Type B pancreatic cell (in vitro differentiated cells): ENCODE measurements around the gene CHMP5. TPM values are rescaled to one million over a fixed set of nuclear protein-coding genes. Genes with fewer than 3 reads are reported as not detected.

Source experiments
- DNase-seq: peaks from one replicate; pipeline ENCODE4 v3.0.0; 2021; ENCODE audit warnings: mixed read lengths; ENCODE audit not compliant: unreplicated experiment; ENCODE audit errors: extremely low spot score
- H3K27ac Mint-ChIP-seq: 2 replicates; pipeline ENCODE4 v1.8.0; 2021; ENCODE audit warnings: mild to moderate bottlenecking, mixed read lengths
- H3K27me3 Mint-ChIP-seq: 2 replicates; pipeline ENCODE4 v1.8.0; 2021; ENCODE audit warnings: mixed read lengths
- H3K36me3 Mint-ChIP-seq: 2 replicates; pipeline ENCODE4 v1.8.0; 2021; ENCODE audit warnings: mixed read lengths
- H3K4me1 Mint-ChIP-seq: one replicate; pipeline ENCODE4 v1.8.0; 2021; ENCODE audit warnings: mixed read lengths; ENCODE audit not compliant: unreplicated experiment
- H3K4me3 Mint-ChIP-seq: 2 replicates; pipeline ENCODE4 v1.8.0; 2021; ENCODE audit warnings: mild to moderate bottlenecking, mixed read lengths
- H3K9me3 Mint-ChIP-seq: 2 replicates; pipeline ENCODE4 v1.8.0; 2021; ENCODE audit warnings: mixed read lengths
- CTCF ChIP-seq: fragments of 200-600 bp; sonication (generic); conservative IDR thresholded peaks from 2 replicates; pipeline ENCODE4 v1.5.0; 2021; ENCODE audit warnings: antibody characterized with exemption, mild to moderate bottlenecking
- total RNA-seq: library from RNA; stranded (reverse); gene quantifications from 2 replicates; pipeline ENCODE4 v1.2.1, GENCODE V29; 2021; ENCODE audit warnings: low replicate concordance

Gene CHMP5
- total RNA-seq, 1 donor from 2014 or later: 51.4 TPM

DNA sequence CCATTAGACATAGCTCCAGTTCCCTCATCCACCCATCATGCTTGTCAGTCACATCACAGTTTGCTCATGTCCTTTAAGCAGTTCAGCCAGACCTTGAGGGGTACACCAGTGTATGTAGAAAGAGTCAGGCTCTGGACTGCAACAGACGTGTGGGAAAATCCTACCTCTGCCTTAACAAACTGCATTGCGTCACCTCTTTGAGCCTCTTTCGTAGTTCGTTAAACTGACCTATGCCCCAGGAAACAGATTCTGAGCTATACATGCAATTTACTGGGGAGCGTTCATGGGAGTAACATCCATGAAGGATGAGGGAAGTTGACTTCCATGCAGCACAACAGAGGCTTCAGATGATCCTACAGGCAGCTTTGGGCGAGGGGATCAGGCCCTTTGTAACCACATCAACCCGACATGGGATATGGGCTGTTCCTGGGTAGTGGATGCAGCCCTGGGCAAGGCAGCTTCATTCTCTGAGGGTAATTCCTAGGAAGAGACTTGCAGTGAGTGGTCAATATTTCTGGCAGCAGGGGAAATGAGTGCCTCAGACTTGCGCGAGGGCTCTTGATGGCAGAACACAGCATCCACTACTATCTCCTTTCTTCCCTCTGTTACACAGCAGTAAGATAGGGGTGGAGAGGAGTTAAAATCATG lies 20.6 kb upstream of the CHMP5 start:
- Mint-ChIP-seq H3K36me3 (peaks cover 8% of the 10 kb centered on the region), H3K4me1 (peaks cover 6% of the 10 kb centered on the region), H3K27ac (no peak overlapping the region), H3K27me3 (peaks cover 10% of the 10 kb centered on the region), H3K4me3 (no peak overlapping the region), H3K9me3 (no peaks in the 10 kb centered on the region)
- no peak for TF ChIP-seq CTCF
- no peak for DNase-seq

- H3K27ac Mint-ChIP-seq: no peak overlapping the region
- H3K9me3 Mint-ChIP-seq: no peaks in the 10 kb centered on the region
- H3K36me3 Mint-ChIP-seq: peaks cover 8% of the 10 kb centered on the region
- H3K4me1 Mint-ChIP-seq: no peaks in the 10 kb centered on the region
- no peak for TF ChIP-seq CTCF
- H3K4me3 Mint-ChIP-seq: no peak overlapping the region
- H3K27me3 Mint-ChIP-seq: peaks cover 10% of the 10 kb centered on the region
- DNase-seq: no peak
Observed at GRCh38 chr9:33245341-33245740, 19.5 kb upstream of the CHMP5 start.

DNA sequence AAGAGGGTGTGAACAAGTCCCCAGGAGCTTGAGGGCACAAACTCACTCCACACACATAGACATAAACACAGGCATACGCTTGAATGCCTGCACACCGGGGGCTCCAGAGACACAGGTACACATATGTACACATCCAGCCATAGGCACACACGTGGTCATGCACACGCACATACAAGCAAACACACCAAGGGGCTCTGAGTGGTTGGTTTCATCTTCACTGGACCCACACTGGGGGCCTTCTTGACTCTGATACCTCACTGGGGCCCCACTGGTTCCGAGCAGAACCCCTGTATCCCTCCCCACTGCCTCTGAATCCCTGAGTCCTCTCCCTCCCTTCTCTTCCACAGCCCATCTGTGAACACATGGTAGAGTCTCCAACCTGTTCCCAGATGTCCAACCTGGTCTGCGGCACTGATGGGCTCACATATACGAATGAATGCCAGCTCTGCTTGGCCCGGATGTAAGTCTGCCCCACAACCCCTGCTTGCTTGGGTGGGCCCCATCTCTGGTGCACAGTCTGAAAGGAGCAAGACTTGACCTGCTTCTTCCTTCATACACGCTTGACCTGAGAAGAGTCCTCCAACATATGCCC lies 18.5 kb upstream of the CHMP5 start:
- no peak for TF ChIP-seq CTCF
- Mint-ChIP-seq H3K9me3 (no peaks in the 10 kb centered on the region), H3K36me3 (peaks cover 8% of the 10 kb centered on the region), H3K4me1 (no peaks in the 10 kb centered on the region), H3K4me3 (no peak overlapping the region), H3K27ac (no peak overlapping the region), H3K27me3 (peaks cover 4% of the 10 kb centered on the region)
- no peak for DNase-seq

GRCh38 chr9:33248606-33249005 lies 16.2 kb upstream of the CHMP5 start:
- Mint-ChIP-seq H3K4me3 (no peak overlapping the region), H3K27me3 (no peaks in the 10 kb centered on the region), H3K36me3 (peaks cover 8% of the 10 kb centered on the region), H3K9me3 (no peaks in the 10 kb centered on the region), H3K4me1 (no peaks in the 10 kb centered on the region), H3K27ac (no peak overlapping the region)
- DNase-seq: no peak
- TF ChIP-seq CTCF: no peak

- H3K27me3 Mint-ChIP-seq: no peaks in the 10 kb centered on the region
- TF ChIP-seq CTCF: no peak
- no peak overlapping the region for H3K27ac Mint-ChIP-seq
- H3K4me1 Mint-ChIP-seq: no peaks in the 10 kb centered on the region
- H3K4me3 Mint-ChIP-seq: no peak overlapping the region
- H3K9me3 Mint-ChIP-seq: no peaks in the 10 kb centered on the region
- H3K36me3 Mint-ChIP-seq: peaks cover 8% of the 10 kb centered on the region
- no peak for DNase-seq
Observed at GRCh38 chr9:33249087-33249658, 15.7 kb upstream of the CHMP5 start.
